Measurements from ENCODE around the gene TRIM10.

TRIM10 gene

DNA sequence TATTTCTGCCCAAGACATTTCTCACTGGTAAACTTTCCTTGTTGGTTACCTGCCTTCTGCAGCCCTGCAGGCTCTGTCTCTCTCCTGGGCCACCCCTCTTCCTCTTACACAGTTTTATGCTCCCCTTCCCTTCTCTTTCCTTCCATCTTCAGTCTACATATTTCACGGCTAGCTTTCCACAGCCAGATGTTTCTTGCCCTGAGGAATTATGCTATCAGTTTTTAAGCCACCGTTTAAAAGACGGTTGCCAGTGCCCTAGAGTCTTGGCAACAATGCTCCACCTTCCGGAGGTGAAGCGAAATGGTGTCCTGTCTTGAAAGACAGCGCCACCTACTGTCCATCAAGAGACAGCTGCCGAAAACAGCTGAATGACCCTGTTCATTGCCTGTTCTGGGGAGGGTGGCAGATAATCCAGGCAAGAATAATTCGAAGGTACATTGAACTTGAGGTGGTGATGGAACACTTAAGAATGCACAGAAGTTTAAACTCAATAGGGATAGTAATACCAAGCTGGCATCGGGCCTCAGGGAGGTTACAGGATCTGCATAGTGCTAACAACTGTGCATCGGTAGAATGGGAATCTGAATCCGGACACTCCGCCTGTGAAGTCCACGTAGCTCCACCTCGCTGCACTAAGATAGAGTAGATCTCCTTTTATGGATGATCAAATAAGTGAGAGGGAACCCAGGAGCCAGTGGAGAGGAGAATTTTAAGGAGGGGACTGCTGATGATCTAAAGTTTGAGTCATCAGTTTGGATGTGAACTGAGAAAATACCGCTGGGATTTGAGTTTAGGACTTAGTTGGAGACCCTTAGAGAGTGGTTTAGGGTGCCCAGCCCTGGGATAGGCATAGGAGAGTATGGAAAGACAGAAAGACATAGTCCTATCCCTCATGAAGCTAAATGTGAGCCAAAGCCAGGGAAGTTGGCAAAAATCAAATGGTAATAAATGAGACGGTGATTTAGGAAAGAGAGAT is 29.8 kb downstream of the TRIM10 start:
- peak; percentile 72 for DNase-seq (ENCODE audit: low read depth)
- TF ChIP-seq, protein P1, sequence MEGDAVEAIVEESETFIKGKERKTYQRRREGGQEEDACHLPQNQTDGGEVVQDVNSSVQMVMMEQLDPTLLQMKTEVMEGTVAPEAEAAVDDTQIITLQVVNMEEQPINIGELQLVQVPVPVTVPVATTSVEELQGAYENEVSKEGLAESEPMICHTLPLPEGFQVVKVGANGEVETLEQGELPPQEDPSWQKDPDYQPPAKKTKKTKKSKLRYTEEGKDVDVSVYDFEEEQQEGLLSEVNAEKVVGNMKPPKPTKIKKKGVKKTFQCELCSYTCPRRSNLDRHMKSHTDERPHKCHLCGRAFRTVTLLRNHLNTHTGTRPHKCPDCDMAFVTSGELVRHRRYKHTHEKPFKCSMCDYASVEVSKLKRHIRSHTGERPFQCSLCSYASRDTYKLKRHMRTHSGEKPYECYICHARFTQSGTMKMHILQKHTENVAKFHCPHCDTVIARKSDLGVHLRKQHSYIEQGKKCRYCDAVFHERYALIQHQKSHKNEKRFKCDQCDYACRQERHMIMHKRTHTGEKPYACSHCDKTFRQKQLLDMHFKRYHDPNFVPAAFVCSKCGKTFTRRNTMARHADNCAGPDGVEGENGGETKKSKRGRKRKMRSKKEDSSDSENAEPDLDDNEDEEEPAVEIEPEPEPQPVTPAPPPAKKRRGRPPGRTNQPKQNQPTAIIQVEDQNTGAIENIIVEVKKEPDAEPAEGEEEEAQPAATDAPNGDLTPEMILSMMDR (IDR thresholded peaks at IDR 0.05; ENCODE audit: low read depth, low read length, missing control alignments): peak; percentile 100
- H3K4me3 ChIP-seq (ENCODE audit: low read depth, low read length): no peak overlapping the region
- in situ Hi-C loops (cut with HindIII; ENCODE audit: low sequenced_read_pairs): no loop called here

- DNase-seq (ENCODE audit: low read depth): no peak
- in situ Hi-C loops (cut with HindIII; ENCODE audit: low sequenced_read_pairs): no loop called here
- TF ChIP-seq, protein P1 (IDR thresholded peaks at IDR 0.05; ENCODE audit: low read depth, low read length, missing control alignments): no peak
- no peak overlapping the region for H3K4me3 ChIP-seq (ENCODE audit: low read depth, low read length)
Measured at GRCh38 chr6:30130179-30130679, 30.8 kb downstream of the TRIM10 start.

DNA sequence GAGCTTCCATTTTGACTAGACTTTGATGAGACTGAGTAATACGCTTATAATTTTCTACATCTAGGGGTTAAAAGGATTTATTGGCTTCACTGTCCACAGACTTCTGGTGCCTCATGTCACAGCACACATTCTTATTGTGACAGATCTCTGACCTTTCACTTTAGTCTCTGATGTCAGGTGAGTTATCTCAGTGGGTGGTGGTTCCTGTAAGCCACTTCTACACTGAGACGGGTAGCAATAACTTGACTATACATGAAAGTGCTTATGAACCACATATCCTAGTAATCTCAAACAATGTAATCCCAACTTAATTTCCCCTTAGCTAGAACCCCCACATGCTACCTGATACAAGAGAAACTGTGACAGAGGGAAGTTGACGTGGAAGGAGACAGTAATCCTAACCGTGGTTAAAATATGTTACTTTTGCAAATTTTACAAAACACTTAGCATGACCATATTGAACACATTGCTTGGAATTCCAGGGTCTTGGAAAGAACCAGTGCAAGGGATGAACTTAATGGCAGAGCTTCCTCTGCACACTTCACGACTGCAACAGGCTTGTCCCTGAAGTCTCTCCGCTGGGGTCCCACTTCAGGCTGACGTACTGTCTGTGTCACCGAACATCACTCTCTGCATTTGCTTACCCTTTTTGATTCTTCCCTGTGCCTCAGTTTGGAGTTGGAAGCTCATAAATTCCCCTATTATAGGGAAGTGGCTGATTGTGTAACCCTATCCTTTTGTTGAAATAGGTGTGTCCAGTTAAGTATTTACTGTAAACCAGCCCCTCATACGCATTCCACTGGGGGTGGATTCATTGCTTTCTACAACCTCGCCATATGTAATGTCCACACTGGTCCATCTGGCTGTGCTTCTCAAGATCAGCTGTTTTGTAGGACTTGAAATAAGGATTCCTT is 31.5 kb downstream of the TRIM10 start:
- no peak overlapping the region for H3K4me3 ChIP-seq (ENCODE audit: low read depth, low read length)
- TF ChIP-seq, protein P1 (IDR thresholded peaks at IDR 0.05; ENCODE audit: low read depth, low read length, missing control alignments): no peak
- in situ Hi-C loops (cut with HindIII; ENCODE audit: low sequenced_read_pairs): no loop called here
- DNase-seq (ENCODE audit: low read depth): no peak

DNA sequence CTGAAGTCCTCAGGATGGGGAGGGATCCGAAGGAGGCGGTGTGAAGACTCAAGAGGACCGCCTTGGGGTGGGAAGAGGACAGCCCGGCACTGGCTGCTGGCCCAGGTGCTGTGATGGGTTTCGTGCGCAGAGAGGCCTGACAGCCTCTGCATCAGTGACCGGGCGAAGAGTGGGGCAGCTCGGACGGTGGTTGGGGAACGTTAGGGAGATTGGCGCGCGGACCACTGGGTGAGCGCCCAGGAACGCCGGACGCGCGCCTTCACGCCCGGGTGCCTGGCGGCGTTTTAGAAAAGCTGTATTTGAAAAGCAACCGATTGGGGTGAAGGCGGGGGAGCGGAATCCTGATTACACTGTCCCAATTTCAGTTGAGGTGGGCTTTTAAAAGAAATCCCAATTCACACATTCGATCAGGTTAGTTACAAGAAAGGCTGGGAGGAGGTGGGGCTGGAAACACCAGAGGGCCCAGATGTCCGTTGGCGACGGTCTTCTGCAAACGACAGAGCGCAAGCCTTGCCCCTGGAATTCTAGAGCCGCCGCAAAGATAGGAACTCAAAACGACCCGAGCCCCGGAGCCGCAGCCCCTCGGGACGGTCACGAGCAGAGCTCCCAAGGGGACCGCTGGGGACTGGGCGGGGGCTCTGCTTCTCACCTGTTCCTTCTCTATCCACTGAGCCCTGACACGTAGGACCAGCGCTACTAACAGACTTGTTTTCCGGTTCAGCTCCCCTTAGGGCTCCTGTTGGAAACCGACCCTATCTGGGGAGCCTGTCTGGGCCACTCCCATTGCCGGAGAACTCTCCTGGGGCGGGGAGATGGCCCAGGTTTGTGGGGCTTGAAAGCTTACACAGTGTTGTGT is 33.5 kb downstream of the TRIM10 start:
- TF ChIP-seq, protein P1 (IDR thresholded peaks at IDR 0.05; ENCODE audit: low read depth, low read length, missing control alignments): no peak
- no peak overlapping the region for H3K4me3 ChIP-seq (ENCODE audit: low read depth, low read length)
- in situ Hi-C loops (cut with HindIII; ENCODE audit: low sequenced_read_pairs): no loop called here
- no peak for DNase-seq (ENCODE audit: low read depth)

DNA sequence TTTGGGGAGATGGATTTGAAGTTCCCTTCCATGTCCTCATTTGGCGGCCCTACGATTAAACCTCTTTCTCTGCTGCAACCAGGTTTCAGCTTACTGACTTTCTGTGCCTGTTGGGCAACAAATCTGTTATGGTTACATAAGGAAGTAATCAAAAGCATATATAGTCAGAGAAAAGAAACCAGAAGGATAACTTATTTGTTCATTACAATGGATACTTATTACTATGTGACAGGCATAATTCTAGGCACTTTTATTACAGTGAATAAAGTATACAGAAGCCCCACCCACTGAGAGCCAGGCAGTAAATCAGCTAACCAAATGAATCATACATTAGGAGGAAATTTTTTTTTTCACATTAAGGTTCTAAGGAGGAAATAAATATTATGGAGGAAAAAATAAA is 38.5 kb downstream of the TRIM10 start:
- H3K4me3 ChIP-seq (ENCODE audit: low read depth, low read length): no peak overlapping the region
- no peak for DNase-seq (ENCODE audit: low read depth)
- TF ChIP-seq, protein P1 (IDR thresholded peaks at IDR 0.05; ENCODE audit: low read depth, low read length, missing control alignments): no peak
- in situ Hi-C loops (cut with HindIII; ENCODE audit: low sequenced_read_pairs): no loop called here

Measured in astrocyte of the cerebellum (primary cell).